Activated naive CD8-positive, alpha-beta T cell treated with anti-CD3 and anti-CD28 coated beads for 36 hours (primary cell): ENCODE measurements around the gene SCFD2. TPM values are rescaled to one million over a fixed set of nuclear protein-coding genes. Genes with fewer than 3 reads are reported as not detected.
"Not testable (repeated sequence)": the region's sequence is repeated elsewhere in the genome, so short reads cannot be mapped to it uniquely, and the experiment has no call there.

Source experiments
- DNase-seq: peaks from one replicate; pipeline ENCODE4 v3.0.0; 2021
- H3K27ac Mint-ChIP-seq: one replicate; pipeline ENCODE4 v1.8.0; 2022; ENCODE audit warnings: mild to moderate bottlenecking, moderate library complexity, mixed read lengths
- H3K27me3 Mint-ChIP-seq: one replicate; pipeline ENCODE4 v1.8.0; 2022; ENCODE audit warnings: mild to moderate bottlenecking, mixed read lengths
- H3K36me3 Mint-ChIP-seq: one replicate; pipeline ENCODE4 v1.8.0; 2021; ENCODE audit warnings: mild to moderate bottlenecking, mixed read lengths
- H3K4me1 Mint-ChIP-seq: one replicate; pipeline ENCODE4 v1.8.0; 2021; ENCODE audit warnings: mixed read lengths
- H3K4me3 Mint-ChIP-seq: one replicate; pipeline ENCODE4 v1.8.0; 2022; ENCODE audit warnings: mild to moderate bottlenecking, moderate library complexity, mixed read lengths
- H3K9me3 Mint-ChIP-seq: one replicate; pipeline ENCODE4 v1.8.0; 2022; ENCODE audit warnings: mixed read lengths
- total RNA-seq, 2 experiments: library from RNA; stranded (reverse); gene quantifications; one replicate each; pipeline ENCODE4 v1.2.3, GENCODE V29; 2021

Gene SCFD2
- total RNA-seq, 2 experiments from 2014 or later: 21.9 to 23.7 TPM

- no peak overlapping the region for H3K4me3 Mint-ChIP-seq
- DNase-seq: no peak
- H3K27me3 Mint-ChIP-seq: no peaks in the 10 kb centered on the region
- H3K4me1 Mint-ChIP-seq: peaks cover 3% of the 10 kb centered on the region
- no peaks in the 10 kb centered on the region for H3K9me3 Mint-ChIP-seq
- peaks cover 15% of the 10 kb centered on the region for H3K36me3 Mint-ChIP-seq
- H3K27ac Mint-ChIP-seq: no peak overlapping the region
These were observed 322.8 kb downstream of the SCFD2 start for GRCh38 chr4:53043055-53043454.

- Mint-ChIP-seq H3K4me1 (peaks cover 3% of the 10 kb centered on the region), H3K27ac (no peak overlapping the region), H3K36me3 (peaks cover 22% of the 10 kb centered on the region), H3K27me3 (no peaks in the 10 kb centered on the region), H3K9me3 (peaks cover 3% of the 10 kb centered on the region), H3K4me3 (no peak overlapping the region)
- DNase-seq: no peak
These were observed 325.0 kb downstream of the SCFD2 start for GRCh38 chr4:53040851-53041250.

GRCh38 chr4:53040459-53040815, 325.4 kb downstream of the SCFD2 start:
- no peak overlapping the region for H3K4me3 Mint-ChIP-seq
- peaks cover 25% of the 10 kb centered on the region for H3K36me3 Mint-ChIP-seq
- H3K9me3 Mint-ChIP-seq: peaks cover 5% of the 10 kb centered on the region
- no peak overlapping the region for H3K27ac Mint-ChIP-seq
- no peaks in the 10 kb centered on the region for H3K27me3 Mint-ChIP-seq
- DNase-seq: no peak
- peaks cover 3% of the 10 kb centered on the region for H3K4me1 Mint-ChIP-seq

GRCh38 chr4:53039741-53040458, 326.0 kb downstream of the SCFD2 start:
- H3K27ac Mint-ChIP-seq: no peak overlapping the region
- H3K36me3 Mint-ChIP-seq: peaks cover 31% of the 10 kb centered on the region
- H3K27me3 Mint-ChIP-seq: no peaks in the 10 kb centered on the region
- H3K9me3 Mint-ChIP-seq: peaks cover 8% of the 10 kb centered on the region
- no peak overlapping the region for H3K4me3 Mint-ChIP-seq
- no peak for DNase-seq
- peaks cover 3% of the 10 kb centered on the region for H3K4me1 Mint-ChIP-seq

GRCh38 chr4:53037892-53038291, 328.0 kb downstream of the SCFD2 start:
- Mint-ChIP-seq H3K4me1 (peaks cover 9% of the 10 kb centered on the region), H3K27me3 (no peaks in the 10 kb centered on the region), H3K27ac (no peak overlapping the region), H3K4me3 (no peak overlapping the region), H3K36me3 (peaks cover 46% of the 10 kb centered on the region), H3K9me3 (peaks cover 23% of the 10 kb centered on the region)
- no peak for DNase-seq

- H3K4me3 Mint-ChIP-seq, H3K27me3 Mint-ChIP-seq, DNase-seq: not testable (repeated sequence)
- peaks cover 16% of the 10 kb centered on the region for H3K4me1 Mint-ChIP-seq
- peak overlapping the region; percentile 43 for H3K27ac Mint-ChIP-seq
- H3K36me3 Mint-ChIP-seq: peaks cover 57% of the 10 kb centered on the region
- peaks cover 36% of the 10 kb centered on the region for H3K9me3 Mint-ChIP-seq
These were observed 333.0 kb downstream of the SCFD2 start for GRCh38 chr4:53032908-53033307.

GRCh38 chr4:53026233-53026632, 339.6 kb downstream of the SCFD2 start:
- Mint-ChIP-seq H3K27me3 (no peaks in the 10 kb centered on the region), H3K9me3 (peaks cover 3% of the 10 kb centered on the region), H3K4me1 (peaks cover 3% of the 10 kb centered on the region), H3K4me3 (no peak overlapping the region), H3K36me3 (peaks cover 17% of the 10 kb centered on the region), H3K27ac (no peak overlapping the region)
- no peak for DNase-seq

GRCh38 chr4:53023677-53024299, 342.1 kb downstream of the SCFD2 start:
- Mint-ChIP-seq H3K27me3 (no peaks in the 10 kb centered on the region), H3K4me1 (peaks cover 4% of the 10 kb centered on the region), H3K36me3 (peaks cover 9% of the 10 kb centered on the region), H3K9me3 (no peaks in the 10 kb centered on the region), H3K27ac (no peak overlapping the region), H3K4me3 (no peak overlapping the region)
- DNase-seq: no peak

GRCh38 chr4:53022513-53023100, 343.3 kb downstream of the SCFD2 start:
- Mint-ChIP-seq H3K4me3 (no peak overlapping the region), H3K27me3 (no peaks in the 10 kb centered on the region), H3K36me3 (peaks cover 6% of the 10 kb centered on the region), H3K27ac (no peak overlapping the region), H3K9me3 (no peaks in the 10 kb centered on the region), H3K4me1 (peaks cover 4% of the 10 kb centered on the region)
- DNase-seq: no peak

GRCh38 chr4:53021754-53022512, 343.9 kb downstream of the SCFD2 start:
- Mint-ChIP-seq H3K36me3 (peaks cover 2% of the 10 kb centered on the region), H3K27me3 (no peaks in the 10 kb centered on the region), H3K4me3 (no peak overlapping the region), H3K27ac (no peak overlapping the region), H3K4me1 (peaks cover 4% of the 10 kb centered on the region), H3K9me3 (no peaks in the 10 kb centered on the region)
- DNase-seq: no peak

GRCh38 chr4:53019485-53020382, 346.1 kb downstream of the SCFD2 start:
- Mint-ChIP-seq H3K4me3 (no peak overlapping the region), H3K36me3 (peaks cover 3% of the 10 kb centered on the region), H3K4me1 (peaks cover 4% of the 10 kb centered on the region)

GRCh38 chr4:53018471-53018870, 347.4 kb downstream of the SCFD2 start:
- DNase-seq: no peak
- peaks cover 3% of the 10 kb centered on the region for H3K36me3 Mint-ChIP-seq
- no peak overlapping the region for H3K4me3 Mint-ChIP-seq
- H3K27me3 Mint-ChIP-seq: no peaks in the 10 kb centered on the region
- H3K9me3 Mint-ChIP-seq: no peaks in the 10 kb centered on the region
- H3K4me1 Mint-ChIP-seq: peaks cover 9% of the 10 kb centered on the region
- no peak overlapping the region for H3K27ac Mint-ChIP-seq

More at GRCh38 chr4:53019485-53020382, 346.1 kb downstream of the SCFD2 start:
- H3K9me3 Mint-ChIP-seq: no peaks in the 10 kb centered on the region
- no peak for DNase-seq
- no peak overlapping the region for H3K27ac Mint-ChIP-seq
- no peaks in the 10 kb centered on the region for H3K27me3 Mint-ChIP-seq

GRCh38 chr4:53016099-53016820, 349.6 kb downstream of the SCFD2 start:
- Mint-ChIP-seq H3K4me3 (no peak overlapping the region), H3K9me3 (no peaks in the 10 kb centered on the region), H3K27ac (no peak overlapping the region), H3K36me3 (peaks cover 5% of the 10 kb centered on the region), H3K4me1 (peaks cover 27% of the 10 kb centered on the region), H3K27me3 (no peaks in the 10 kb centered on the region)
- DNase-seq: no peak

GRCh38 chr4:53015681-53016080, 350.2 kb downstream of the SCFD2 start:
- no peak overlapping the region for H3K4me3 Mint-ChIP-seq
- H3K9me3 Mint-ChIP-seq: no peaks in the 10 kb centered on the region
- DNase-seq: no peak
- H3K4me1 Mint-ChIP-seq: peaks cover 29% of the 10 kb centered on the region
- peaks cover 5% of the 10 kb centered on the region for H3K36me3 Mint-ChIP-seq
- no peak overlapping the region for H3K27ac Mint-ChIP-seq
- no peaks in the 10 kb centered on the region for H3K27me3 Mint-ChIP-seq
